Thymus (tissue), 11 donors: ENCODE data around the gene RPS19. TPM values are rescaled to one million over a fixed set of nuclear protein-coding genes. Genes with fewer than 3 reads are reported as not detected.
A peak's percentile ranks its signal among the peaks of the same experiment; 100 is the strongest.

Source experiments
- DNase-seq, 9 donors: peaks; one replicate each; pipeline ENCODE4 v3.0.0-alpha.2; 2013; ENCODE audit warnings: low spot score in 9 of 9, low read depth in 6 of 9, missing footprints in 1 of 9
- H3K27ac ChIP-seq, 2 donors: one replicate each; pipeline ENCODE4 v1.5.1; 2013; ENCODE audit warnings: control low read depth in 1 of 2, low read depth in 1 of 2, low read length in 1 of 2, mild to moderate bottlenecking in 1 of 2, moderate library complexity in 1 of 2
- H3K27me3 ChIP-seq, 2 donors: one replicate each; pipeline ENCODE4 v1.5.1; 2013; ENCODE audit warnings: low read length in 1 of 2; ENCODE audit not compliant: control insufficient read depth in 2 of 2, insufficient read depth in 1 of 2
- H3K36me3 ChIP-seq, 2 donors: one replicate each; pipeline ENCODE4 v1.5.1; 2013; ENCODE audit warnings: low read length in 1 of 2, mild to moderate bottlenecking in 1 of 2, moderate library complexity in 1 of 2; ENCODE audit not compliant: control insufficient read depth in 2 of 2, insufficient read depth in 2 of 2
- H3K4me1 ChIP-seq, 2 donors: one replicate each; pipeline ENCODE4 v1.5.1; 2013; ENCODE audit warnings: low read length in 2 of 2; ENCODE audit not compliant: control insufficient read depth in 2 of 2, insufficient read depth in 2 of 2
- H3K4me3 ChIP-seq, 2 donors: one replicate each; pipeline ENCODE4 v1.5.1; 2013; ENCODE audit warnings: low read length in 2 of 2, control low read depth in 1 of 2, mild to moderate bottlenecking in 1 of 2
- H3K9me3 ChIP-seq, 2 donors: one replicate each; pipeline ENCODE4 v1.5.1; 2013; ENCODE audit warnings: low read length in 1 of 2, mild to moderate bottlenecking in 1 of 2; ENCODE audit not compliant: control insufficient read depth in 2 of 2, insufficient read depth in 1 of 2
- WGBS: extraction: QIAGEN DNeasy Blood & Tissue Kit; methylation state at CpG from one replicate; pipeline ENCODE4 v1.1.7; 2013; 5-methylcytosine and 5-hydroxymethylcytosine counted together
- polyA plus RNA-seq: library from polyadenylated mRNA; stranded (reverse); fragments of 200-250 nt; gene quantifications from one replicate; pipeline ENCODE4 v1.2.3, GENCODE V29; 2013
- total RNA-seq: library from RNA; stranded (reverse); fragments of 120-200 nt; gene quantifications from one replicate; pipeline ENCODE4 v1.2.4, GENCODE V29; 2013
- donor health status: healthy.

The RPS19 gene
- total and polyA plus RNA-seq, 2 donors: 3,743 to 3,799 TPM

- peaks cover 0 to under 1% of the 10 kb centered on the region in 2 donors for H3K36me3 ChIP-seq
- WGBS: 96% methylated on average over 7 of the region's 7 CpGs
Observed at GRCh38 chr19:41879670-41880328, 19.7 kb downstream of the RPS19 start.

DNA sequence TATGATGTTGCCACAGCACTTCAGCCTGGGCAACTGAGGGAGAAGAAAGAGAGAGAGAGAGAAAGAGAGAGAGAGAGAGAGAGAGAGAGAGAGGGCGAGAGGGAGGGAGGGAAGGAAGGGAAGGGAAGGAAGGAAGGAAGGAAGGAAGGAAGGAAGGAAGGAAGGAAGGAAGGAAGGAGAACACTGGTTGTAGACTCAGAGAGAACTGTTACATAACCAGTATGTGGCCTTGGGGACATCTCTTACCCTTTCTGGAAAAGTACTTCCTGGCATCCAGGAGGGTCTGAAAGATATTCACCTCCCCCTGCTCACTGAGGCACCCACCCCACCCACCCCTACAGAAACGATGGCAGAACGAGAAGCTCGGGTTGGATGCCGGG, 20.3 kb downstream of the RPS19 start:
- Histone ChIP-seq H3K27ac (no peak overlapping the region), H3K27me3 (no peaks in the 10 kb centered on the region), H3K36me3 (peaks cover 0 to 4% of the 10 kb centered on the region in 2 donors), H3K4me3 (no peak overlapping the region), H3K9me3 (no peaks in the 10 kb centered on the region), H3K4me1 (peaks cover 35 to 67% of the 10 kb centered on the region in 2 donors)
- WGBS: 89% methylated on average over 5 of the region's 5 CpGs
- DNase-seq: no peak

More at GRCh38 chr19:41879670-41880328, 19.7 kb downstream of the RPS19 start:
- Histone ChIP-seq H3K27me3 (no peaks in the 10 kb centered on the region), H3K27ac (no peak overlapping the region), H3K4me3 (no peak overlapping the region), H3K4me1 (peaks cover 34 to 67% of the 10 kb centered on the region in 2 donors), H3K9me3 (no peaks in the 10 kb centered on the region)
- no peak for DNase-seq

- no peaks in the 10 kb centered on the region for H3K27me3 ChIP-seq
- peak within 1 kb of the TSS; percentile 73 to 86 for H3K4me3 ChIP-seq
- WGBS: 3% methylated on average over 79 of the region's 80 CpGs
- H3K27ac ChIP-seq: peak within 1 kb of the TSS; percentile 94 to 98
- H3K9me3 ChIP-seq: no peaks in the 10 kb centered on the region
- H3K36me3 ChIP-seq: peaks cover under 1 to 4% of the 10 kb centered on the region in 2 donors
- peaks cover 25 to 66% of the 10 kb centered on the region in 2 donors for H3K4me1 ChIP-seq
- peak in 3 of 9 donors; percentile 51 to 80 (median 63) for DNase-seq
Observed at GRCh38 chr19:41882568-41883462, 22.8 kb downstream of the RPS19 start, which contains the start of gene ARHGEF1. ARHGEF1 (plus strand) TSS chr19:41883184; CDS start chr19:41888083, 4,899 bp downstream.

GRCh38 chr19:41883463-41883820, 23.4 kb downstream of the RPS19 start:
- under 1% methylated on average over 23 of the region's 23 CpGs for WGBS

GRCh38 chr19:41883821-41884733, 24.0 kb downstream of the RPS19 start:
- peak overlapping the region; percentile 94 to 98 for H3K27ac ChIP-seq
- WGBS: 1% methylated on average over 66 of the region's 66 CpGs
- peak in 4 of 9 donors; percentile 77 to 90 (median 81) for DNase-seq
- H3K36me3 ChIP-seq: peaks cover 8 to 13% of the 10 kb centered on the region in 2 donors
- H3K4me3 ChIP-seq: peak overlapping the region; percentile 73 to 86
- no peaks in the 10 kb centered on the region for H3K27me3 ChIP-seq
- no peaks in the 10 kb centered on the region for H3K9me3 ChIP-seq
- peaks cover 27 to 66% of the 10 kb centered on the region in 2 donors for H3K4me1 ChIP-seq

More at GRCh38 chr19:41883463-41883820, 23.4 kb downstream of the RPS19 start:
- peaks cover 23 to 66% of the 10 kb centered on the region in 2 donors for H3K4me1 ChIP-seq
- DNase-seq: peak in 1 of 9 donors; percentile 39
- H3K4me3 ChIP-seq: peak overlapping the region; percentile 73 to 86
- peaks cover 4 to 7% of the 10 kb centered on the region in 2 donors for H3K36me3 ChIP-seq
- no peaks in the 10 kb centered on the region for H3K27me3 ChIP-seq
- H3K9me3 ChIP-seq: no peaks in the 10 kb centered on the region
- peak overlapping the region; percentile 94 to 98 for H3K27ac ChIP-seq

GRCh38 chr19:41886761-41887710, 27.0 kb downstream of the RPS19 start:
- peak overlapping the region; percentile 90 to 96 for H3K27ac ChIP-seq
- peaks cover 32 to 37% of the 10 kb centered on the region in 2 donors for H3K36me3 ChIP-seq
- no peaks in the 10 kb centered on the region for H3K27me3 ChIP-seq
- peaks cover 25 to 73% of the 10 kb centered on the region in 2 donors for H3K4me1 ChIP-seq
- peak in 6 of 9 donors; percentile 73 to 92 (median 78) for DNase-seq
- WGBS: 7% methylated on average over 13 of the region's 13 CpGs
- H3K4me3 ChIP-seq: peak overlapping the region; percentile 55 to 76
- H3K9me3 ChIP-seq: no peaks in the 10 kb centered on the region

- Histone ChIP-seq H3K36me3 (peaks cover 41 to 45% of the 10 kb centered on the region in 2 donors), H3K4me1 (peaks cover 25 to 71% of the 10 kb centered on the region in 2 donors), H3K27ac (peak overlapping the region; percentile 90 to 96)
Observed at GRCh38 chr19:41887711-41888382, 27.8 kb downstream of the RPS19 start.

More at GRCh38 chr19:41887711-41888382, 27.8 kb downstream of the RPS19 start:
- WGBS: 9% methylated on average over 17 of the region's 17 CpGs
- no peaks in the 10 kb centered on the region for H3K27me3 ChIP-seq
- no peaks in the 10 kb centered on the region for H3K9me3 ChIP-seq
- peak overlapping the region; percentile 55 to 76 for H3K4me3 ChIP-seq
- peak in 4 of 9 donors; percentile 59 to 87 (median 74) for DNase-seq
